ENCODE results near the gene APLP2. TPM values are rescaled to one million over a fixed set of nuclear protein-coding genes. Genes with fewer than 3 reads are reported as not detected.

Gene APLP2
- total RNA-seq, 2 experiments from 2014 or later: 25.5 to 29.8 TPM

- H3K27me3 Mint-ChIP-seq: no peaks in the 10 kb centered on the region
- ChIA-PET CTCF (interaction anchor here (1.6 kb wide), 1 partner anchor 35 kb away, joined by 5 read pairs; no protein-coding TSS in a partner anchor), POLR2A (no interaction called here)
- DNase-seq (no peak), ATAC-seq (no peak)
- no peak overlapping the region for H3K4me3 Mint-ChIP-seq
- H3K27ac Mint-ChIP-seq: no peak overlapping the region
- no peaks in the 10 kb centered on the region for H3K9me3 Mint-ChIP-seq
- H3K36me3 Mint-ChIP-seq (ENCODE audit: low read depth): no peaks in the 10 kb centered on the region
- no peaks in the 10 kb centered on the region for H3K4me1 Mint-ChIP-seq (ENCODE audit: low read depth)
- intact Hi-C loops (cut with micrococcal nuclease): no loop called here
- TF ChIP-seq CTCF (IDR thresholded peaks at IDR 0.05): no peak
Observed at GRCh38 chr11:130097285-130097684, 27.6 kb downstream of the APLP2 start.

- ChIA-PET CTCF (interaction anchor here (0.6 kb wide), 1 partner anchor 23 kb away, joined by 3 read pairs; no protein-coding TSS in a partner anchor), POLR2A (no interaction called here)
- no peaks in the 10 kb centered on the region for H3K4me1 Mint-ChIP-seq (ENCODE audit: low read depth)
- H3K4me3 Mint-ChIP-seq: no peak overlapping the region
- H3K36me3 Mint-ChIP-seq (ENCODE audit: low read depth): no peaks in the 10 kb centered on the region
- no peak for TF ChIP-seq CTCF (IDR thresholded peaks at IDR 0.05)
- H3K27ac Mint-ChIP-seq: no peak overlapping the region
- H3K9me3 Mint-ChIP-seq: no peaks in the 10 kb centered on the region
- no peak for ATAC-seq
- H3K27me3 Mint-ChIP-seq: no peaks in the 10 kb centered on the region
- intact Hi-C loops (cut with micrococcal nuclease): no loop called here
- DNase-seq: no peak
Observed at GRCh38 chr11:130099356-130099755, 29.7 kb downstream of the APLP2 start.

DNA sequence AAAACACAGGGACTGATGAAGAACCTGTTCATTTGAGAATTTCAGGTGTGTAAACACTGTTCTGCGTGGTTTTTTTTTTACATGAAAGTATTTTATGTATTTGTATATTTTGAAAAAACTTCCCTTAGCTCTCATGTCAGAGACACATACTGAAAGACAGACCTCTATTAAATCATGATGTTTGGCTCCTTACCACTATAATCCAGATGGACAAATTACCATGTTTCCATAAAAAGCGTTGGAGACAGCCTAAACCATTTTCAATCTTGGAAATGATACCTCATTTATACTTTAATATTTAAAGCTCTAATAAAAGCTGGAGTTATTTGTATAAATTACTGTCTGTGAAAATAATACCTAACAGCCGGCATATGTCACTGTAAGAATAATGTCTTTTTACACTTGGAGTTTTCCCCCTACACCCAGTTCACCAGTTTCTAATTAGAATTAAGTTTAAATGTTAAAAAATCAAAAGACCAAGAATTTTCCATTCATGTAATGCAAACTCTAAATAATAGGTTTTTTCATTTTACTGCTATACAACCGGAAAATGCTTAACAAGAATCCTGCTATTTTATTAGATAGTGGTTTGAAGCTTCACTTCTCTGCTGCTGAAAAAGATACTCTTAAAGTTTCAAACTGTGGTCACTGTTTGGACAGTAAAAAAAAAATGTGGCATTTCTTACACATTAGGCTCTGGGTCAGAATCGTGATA lies 30.8 kb downstream of the APLP2 start:
- no peaks in the 10 kb centered on the region for H3K27me3 Mint-ChIP-seq
- no peak overlapping the region for H3K4me3 Mint-ChIP-seq
- no peak for TF ChIP-seq CTCF (IDR thresholded peaks at IDR 0.05)
- ChIA-PET POLR2A (no interaction called here), CTCF (no interaction called here)
- no peaks in the 10 kb centered on the region for H3K4me1 Mint-ChIP-seq (ENCODE audit: low read depth)
- no peak for ATAC-seq
- intact Hi-C loops (cut with micrococcal nuclease): no loop called here
- no peaks in the 10 kb centered on the region for H3K9me3 Mint-ChIP-seq
- no peaks in the 10 kb centered on the region for H3K36me3 Mint-ChIP-seq (ENCODE audit: low read depth)
- no peak overlapping the region for H3K27ac Mint-ChIP-seq
- no peak for DNase-seq

DNA sequence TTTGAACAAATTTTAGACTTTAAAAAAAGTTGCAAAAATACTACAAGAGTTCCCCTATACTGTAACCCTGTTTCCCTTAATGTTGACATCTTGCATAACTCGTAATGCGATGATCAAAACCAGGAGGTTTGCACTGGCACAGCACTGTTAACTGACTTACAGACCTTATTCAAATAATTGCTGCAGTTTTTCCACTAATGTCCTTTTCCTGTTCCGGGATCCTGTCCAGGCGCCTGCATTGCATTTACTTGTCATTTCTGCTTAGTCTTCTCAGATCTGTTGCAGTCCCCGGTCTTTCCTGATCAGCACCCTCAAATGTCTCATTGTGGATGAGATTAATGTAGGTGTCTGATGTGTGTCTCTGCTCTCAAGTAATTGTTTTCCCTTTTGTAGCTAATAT lies 32.0 kb downstream of the APLP2 start:
- Mint-ChIP-seq H3K27ac (no peak overlapping the region), H3K9me3 (no peaks in the 10 kb centered on the region), H3K4me3 (no peak overlapping the region), H3K4me1 (ENCODE audit: low read depth) (no peaks in the 10 kb centered on the region), H3K27me3 (no peaks in the 10 kb centered on the region), H3K36me3 (ENCODE audit: low read depth) (no peaks in the 10 kb centered on the region)
- ChIA-PET CTCF (no interaction called here), POLR2A (no interaction called here)
- no peak for DNase-seq
- no peak for TF ChIP-seq CTCF (IDR thresholded peaks at IDR 0.05)
- no peak for ATAC-seq
- intact Hi-C loops (cut with micrococcal nuclease): no loop called here

- TF ChIP-seq CTCF (IDR thresholded peaks at IDR 0.05): no peak
- no peaks in the 10 kb centered on the region for H3K9me3 Mint-ChIP-seq
- ATAC-seq: no peak
- H3K4me1 Mint-ChIP-seq (ENCODE audit: low read depth): no peaks in the 10 kb centered on the region
- no peak overlapping the region for H3K27ac Mint-ChIP-seq
- peaks cover 5% of the 10 kb centered on the region for H3K36me3 Mint-ChIP-seq (ENCODE audit: low read depth)
- intact Hi-C loops (cut with micrococcal nuclease): no loop called here
- ChIA-PET POLR2A (no interaction called here), CTCF (no interaction called here)
- H3K4me3 Mint-ChIP-seq: no peak overlapping the region
- DNase-seq: no peak
- H3K27me3 Mint-ChIP-seq: no peaks in the 10 kb centered on the region
Observed at GRCh38 chr11:130102301-130103249, 32.9 kb downstream of the APLP2 start.

All from activated CD8-positive, alpha-beta T cell treated with anti-CD3 and anti-CD28 coated beads for 36 hours (primary cell).